Embryonic facial prominence (tissue), 1 donor: Measurements from ENCODE around the gene WDR74.
"Not testable (repeated sequence)": the region's sequence is repeated elsewhere in the genome, so short reads cannot be mapped to it uniquely, and the experiment has no call there.

ENCODE experiments used
- DNase-seq: peaks from one replicate; pipeline ENCODE4 v3.0.0-alpha.2; 2016; ENCODE audit errors: extremely low spot score

WDR74 gene

GRCh38 chr11:62839050-62839945 lies at the start of gene WDR74:
Gene WDR74 (minus strand): TSS chr11:62839590. CDS start chr11:62839570, 20 bp downstream.
- DNase-seq = peak; percentile 94

- DNase-seq = no peak
Observed at GRCh38 chr11:62889126-62889483, 49.7 kb upstream of the WDR74 start.

GRCh38 chr11:62888406-62888805 lies 49.0 kb upstream of the WDR74 start:
- no peak for DNase-seq

GRCh38 chr11:62885137-62885750 lies 45.9 kb upstream of the WDR74 start:
- no peak for DNase-seq

- no peak for DNase-seq
Observed at GRCh38 chr11:62883673-62884072, 44.3 kb upstream of the WDR74 start.

GRCh38 chr11:62882788-62883501 lies 43.6 kb upstream of the WDR74 start:
- DNase-seq = no peak

- no peak for DNase-seq
Observed at GRCh38 chr11:62882431-62882749, 43.0 kb upstream of the WDR74 start.

- DNase-seq = peak; percentile 89
Observed at GRCh38 chr11:62881579-62882430, 42.4 kb upstream of the WDR74 start.

- DNase-seq = peak; percentile 73
Observed at GRCh38 chr11:62880803-62881578, 41.6 kb upstream of the WDR74 start, which contains the start of gene SLC3A2. Gene SLC3A2 (plus strand): TSS chr11:62880896. CDS start chr11:62881024, 128 bp downstream.

GRCh38 chr11:62880231-62880802 lies 40.9 kb upstream of the WDR74 start:
- no peak for DNase-seq

- no peak for DNase-seq
Observed at GRCh38 chr11:62879235-62879978, 40.0 kb upstream of the WDR74 start.

GRCh38 chr11:62876712-62877111 lies 37.3 kb upstream of the WDR74 start:
- no peak for DNase-seq

- no peak for DNase-seq
Observed at GRCh38 chr11:62875698-62876478, 36.5 kb upstream of the WDR74 start.

GRCh38 chr11:62874851-62875250 lies 35.5 kb upstream of the WDR74 start:
- DNase-seq = no peak

- no peak for DNase-seq
Observed at GRCh38 chr11:62865635-62866034, 26.2 kb upstream of the WDR74 start.

- DNase-seq = no peak
Observed at GRCh38 chr11:62863687-62864335, 24.4 kb upstream of the WDR74 start.

- DNase-seq = not testable (repeated sequence)
Observed at GRCh38 chr11:62861564-62862192, 22.3 kb upstream of the WDR74 start.
